Breast epithelium (tissue), 3 donors: Measurements from ENCODE around the gene ZFHX2.
"Not testable (repeated sequence)": the region's sequence is repeated elsewhere in the genome, so short reads cannot be mapped to it uniquely, and the experiment has no call there.

Experiments
- CTCF ChIP-seq, 3 donors: fragments of 450-650 bp; IDR thresholded peaks; one replicate each; pipeline ENCODE4 v1.5.1; 2016 to 2017; ENCODE audit warnings: antibody characterized with exemption in 3 of 3, mild to moderate bottlenecking in 3 of 3, moderate library complexity in 3 of 3
- POLR2AphosphoS5 ChIP-seq, 3 donors: sonication (generic); formaldehyde crosslinking; IDR thresholded peaks; one replicate each; pipeline ENCODE4 v1.6.1; 2017; ENCODE audit warnings: antibody characterized with exemption in 3 of 3

GRCh38 chr14:23536906-23537305 is 14.7 kb downstream of the ZFHX2 start:
- not testable (repeated sequence) for TF ChIP-seq CTCF, POLR2AphosphoS5 (IDR thresholded peaks at IDR 0.05)
